ENCODE measurements around the gene ASNSD1.
"Not testable (repeated sequence)": the region's sequence is repeated elsewhere in the genome, so short reads cannot be mapped to it uniquely, and the experiment has no call there.

ASNSD1 gene

GRCh38 chr2:189633392-189633811 lies 27.9 kb upstream of the ASNSD1 start:
- H3K4me3 Mint-ChIP-seq: no peak overlapping the region
- H3K9me3 Mint-ChIP-seq (ENCODE audit: low read depth): no peaks in the 10 kb centered on the region
- no peaks in the 10 kb centered on the region for H3K27me3 Mint-ChIP-seq
- no peaks in the 10 kb centered on the region for H3K4me1 Mint-ChIP-seq (ENCODE audit: low read depth)
- no peak overlapping the region for H3K27ac Mint-ChIP-seq
- no peaks in the 10 kb centered on the region for H3K36me3 Mint-ChIP-seq

GRCh38 chr2:189635353-189635752 lies 25.9 kb upstream of the ASNSD1 start:
- no peaks in the 10 kb centered on the region for H3K36me3 Mint-ChIP-seq
- H3K27me3 Mint-ChIP-seq: no peaks in the 10 kb centered on the region
- no peaks in the 10 kb centered on the region for H3K9me3 Mint-ChIP-seq (ENCODE audit: low read depth)
- no peak overlapping the region for H3K4me3 Mint-ChIP-seq
- H3K27ac Mint-ChIP-seq: no peak overlapping the region
- H3K4me1 Mint-ChIP-seq (ENCODE audit: low read depth): peaks cover 3% of the 10 kb centered on the region

DNA sequence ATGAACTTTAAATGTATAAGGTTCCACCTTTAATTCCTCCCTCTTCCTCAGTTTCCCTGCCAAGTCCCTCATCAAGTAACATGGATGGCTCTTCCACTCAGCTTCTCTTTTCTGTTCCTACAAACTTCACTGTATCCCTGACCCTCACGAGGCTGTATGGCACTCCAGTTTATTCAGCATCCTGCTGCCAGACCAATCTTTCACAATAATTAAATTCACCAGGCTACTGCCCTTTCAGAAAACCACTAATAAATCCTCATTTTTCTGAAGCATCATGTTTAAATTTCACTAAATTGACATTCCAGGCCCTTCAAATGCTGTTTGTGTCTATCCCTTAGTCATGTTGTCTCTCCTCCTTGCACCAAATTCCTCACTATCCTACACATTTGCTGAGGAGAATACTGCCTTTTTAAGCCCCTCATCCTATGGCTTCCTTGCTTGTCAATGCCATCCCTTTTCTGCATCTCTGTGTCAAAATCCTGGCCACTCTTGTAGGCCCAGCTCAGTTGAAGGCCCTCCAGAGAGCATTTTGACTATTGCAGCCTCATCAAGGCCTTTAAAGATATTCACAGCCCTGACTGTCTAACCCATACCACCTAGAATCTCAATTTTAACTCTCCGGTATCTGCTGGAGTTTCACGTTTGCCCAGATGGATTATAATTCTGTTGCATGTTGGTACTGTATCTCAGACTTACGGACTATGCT lies 22.8 kb upstream of the ASNSD1 start:
- Mint-ChIP-seq H3K36me3 (peaks cover 4% of the 10 kb centered on the region), H3K9me3 (ENCODE audit: low read depth) (no peaks in the 10 kb centered on the region), H3K4me1 (ENCODE audit: low read depth) (peaks cover 14% of the 10 kb centered on the region), H3K27ac (no peak overlapping the region), H3K27me3 (no peaks in the 10 kb centered on the region), H3K4me3 (no peak overlapping the region)

DNA sequence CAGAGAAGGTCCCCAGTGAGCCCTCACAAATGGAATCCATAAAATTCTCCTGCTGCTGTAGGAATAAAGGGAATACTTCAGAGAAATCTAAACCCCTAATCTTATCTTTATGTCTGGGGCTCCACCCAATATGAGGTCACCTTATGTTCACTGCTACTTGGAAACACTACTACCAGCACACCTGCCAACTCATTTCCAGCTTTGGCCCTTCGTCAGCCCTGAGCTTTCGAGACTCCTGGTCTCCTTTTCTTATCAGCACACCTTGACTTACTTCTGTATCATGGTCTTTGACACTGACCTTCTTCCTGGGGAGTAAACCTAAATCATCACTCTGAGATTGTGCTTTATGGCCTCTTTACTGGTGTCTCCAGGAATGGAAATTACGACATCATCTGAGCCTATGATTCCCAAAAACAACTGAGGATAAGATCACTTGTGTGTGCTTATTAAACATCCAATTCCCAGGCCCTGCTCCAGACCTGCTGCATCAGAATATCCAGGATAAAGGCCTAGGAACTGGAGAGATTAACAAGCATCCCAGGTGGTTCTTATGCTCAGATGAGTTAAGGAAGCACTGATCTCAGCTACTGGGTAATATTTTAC lies 22.2 kb upstream of the ASNSD1 start:
- Mint-ChIP-seq H3K9me3 (ENCODE audit: low read depth) (no peaks in the 10 kb centered on the region), H3K4me3 (no peak overlapping the region), H3K27ac (no peak overlapping the region), H3K36me3 (peaks cover 4% of the 10 kb centered on the region), H3K27me3 (no peaks in the 10 kb centered on the region), H3K4me1 (ENCODE audit: low read depth) (peaks cover 14% of the 10 kb centered on the region)

DNA sequence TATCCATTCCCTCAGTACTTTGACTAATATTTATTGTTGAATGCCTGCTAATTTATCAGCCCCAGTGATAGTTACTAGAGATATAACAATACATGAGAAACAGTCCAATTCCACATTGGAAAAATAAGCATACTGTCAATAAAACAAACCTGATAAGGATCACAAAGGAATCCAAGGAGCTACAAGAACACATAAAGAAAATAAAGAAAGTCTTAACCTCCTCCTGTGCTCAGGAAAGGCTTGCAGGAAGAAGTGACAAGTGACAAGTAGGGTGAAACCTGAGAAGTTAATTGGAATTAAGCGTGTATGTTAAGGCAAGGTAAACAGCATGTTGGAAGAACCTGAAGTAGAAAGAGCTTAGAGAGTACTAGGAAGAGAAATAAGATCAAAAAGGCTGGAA lies 20.3 kb upstream of the ASNSD1 start:
- no peaks in the 10 kb centered on the region for H3K9me3 Mint-ChIP-seq (ENCODE audit: low read depth)
- H3K36me3 Mint-ChIP-seq: peaks cover 4% of the 10 kb centered on the region
- H3K27me3 Mint-ChIP-seq: peaks cover 1% of the 10 kb centered on the region
- H3K27ac Mint-ChIP-seq: no peak overlapping the region
- no peak overlapping the region for H3K4me3 Mint-ChIP-seq
- peaks cover 14% of the 10 kb centered on the region for H3K4me1 Mint-ChIP-seq (ENCODE audit: low read depth)

GRCh38 chr2:189641590-189641989 lies 19.7 kb upstream of the ASNSD1 start:
- Mint-ChIP-seq H3K36me3 (peaks cover 4% of the 10 kb centered on the region), H3K27ac (no peak overlapping the region), H3K4me1 (ENCODE audit: low read depth) (peaks cover 14% of the 10 kb centered on the region), H3K27me3 (peaks cover 1% of the 10 kb centered on the region), H3K4me3 (no peak overlapping the region), H3K9me3 (ENCODE audit: low read depth) (no peaks in the 10 kb centered on the region)

- Mint-ChIP-seq H3K9me3 (ENCODE audit: low read depth) (peaks cover 5% of the 10 kb centered on the region), H3K36me3 (peaks cover 6% of the 10 kb centered on the region), H3K4me1 (ENCODE audit: low read depth) (peaks cover 5% of the 10 kb centered on the region), H3K27ac (no peak overlapping the region), H3K4me3 (no peak overlapping the region), H3K27me3 (peaks cover 1% of the 10 kb centered on the region)
Observed at GRCh38 chr2:189646521-189646920, 14.7 kb upstream of the ASNSD1 start.

- H3K36me3 Mint-ChIP-seq: peaks cover 8% of the 10 kb centered on the region
- no peaks in the 10 kb centered on the region for H3K4me1 Mint-ChIP-seq (ENCODE audit: low read depth)
- H3K9me3 Mint-ChIP-seq (ENCODE audit: low read depth): peaks cover 16% of the 10 kb centered on the region
- no peak overlapping the region for H3K27ac Mint-ChIP-seq
- peaks cover 1% of the 10 kb centered on the region for H3K27me3 Mint-ChIP-seq
- no peak overlapping the region for H3K4me3 Mint-ChIP-seq
Observed at GRCh38 chr2:189648846-189649509, 12.3 kb upstream of the ASNSD1 start.

GRCh38 chr2:189651284-189651683 lies 10.0 kb upstream of the ASNSD1 start:
- Mint-ChIP-seq H3K4me1 (ENCODE audit: low read depth) (peaks cover 6% of the 10 kb centered on the region), H3K4me3 (no peak overlapping the region), H3K36me3 (peaks cover 8% of the 10 kb centered on the region), H3K27ac (no peak overlapping the region), H3K27me3 (no peaks in the 10 kb centered on the region), H3K9me3 (ENCODE audit: low read depth) (peaks cover 16% of the 10 kb centered on the region)

DNA sequence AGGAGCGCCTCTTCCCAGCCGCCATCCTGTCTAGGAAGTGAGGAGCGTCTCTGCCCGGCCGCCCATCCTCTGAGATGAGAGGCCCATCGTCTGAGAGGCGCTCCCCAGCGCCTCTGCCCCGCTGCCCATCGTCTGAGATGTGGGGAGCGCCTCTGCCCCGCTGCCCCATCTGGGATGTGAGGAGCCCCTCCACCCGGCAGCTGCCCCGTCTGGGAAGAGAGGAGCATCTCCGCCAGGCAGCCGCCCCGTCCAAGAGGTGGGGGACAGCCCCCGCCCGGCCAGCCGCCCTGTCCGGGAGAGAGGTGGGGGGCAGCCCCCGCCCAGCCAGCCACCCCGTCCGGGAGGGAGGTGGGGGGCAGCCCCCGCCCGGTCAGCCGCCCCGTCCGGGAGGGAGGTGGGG lies 7.8 kb upstream of the ASNSD1 start:
- H3K27ac Mint-ChIP-seq, H3K27me3 Mint-ChIP-seq, H3K4me3 Mint-ChIP-seq, H3K36me3 Mint-ChIP-seq: not testable (repeated sequence)
- H3K9me3 Mint-ChIP-seq (ENCODE audit: low read depth): peaks cover 16% of the 10 kb centered on the region
- peaks cover 25% of the 10 kb centered on the region for H3K4me1 Mint-ChIP-seq (ENCODE audit: low read depth)

GRCh38 chr2:189654641-189655040 lies 6.6 kb upstream of the ASNSD1 start:
- H3K27ac Mint-ChIP-seq: no peak overlapping the region
- peaks cover 8% of the 10 kb centered on the region for H3K36me3 Mint-ChIP-seq
- H3K9me3 Mint-ChIP-seq (ENCODE audit: low read depth): peaks cover 16% of the 10 kb centered on the region
- H3K27me3 Mint-ChIP-seq: no peaks in the 10 kb centered on the region
- H3K4me3 Mint-ChIP-seq: no peak overlapping the region
- peaks cover 33% of the 10 kb centered on the region for H3K4me1 Mint-ChIP-seq (ENCODE audit: low read depth)

DNA sequence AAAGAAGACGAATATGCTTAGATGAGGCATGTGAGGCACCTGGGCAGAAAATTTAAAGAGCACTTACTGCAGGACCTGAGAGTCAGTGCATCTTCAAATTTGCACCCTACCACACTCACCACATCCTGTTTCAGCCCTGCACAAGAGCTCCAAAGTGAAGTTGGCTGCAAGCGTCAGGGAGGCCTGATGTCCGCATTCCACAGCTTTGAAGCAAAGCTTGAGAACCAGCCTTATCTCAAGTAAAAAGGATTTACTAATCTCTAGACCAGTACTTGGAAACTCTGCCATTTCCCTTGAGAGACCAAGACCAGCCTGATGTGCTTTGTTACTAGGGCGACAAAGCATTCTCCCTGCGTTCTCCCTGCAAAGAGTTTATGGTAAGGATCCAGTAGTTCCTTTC lies 3.4 kb upstream of the ASNSD1 start:
- Mint-ChIP-seq H3K27ac (peak overlapping the region; percentile 74), H3K9me3 (ENCODE audit: low read depth) (no peaks in the 10 kb centered on the region), H3K4me3 (peak overlapping the region; percentile 36), H3K27me3 (no peaks in the 10 kb centered on the region), H3K36me3 (no peaks in the 10 kb centered on the region), H3K4me1 (ENCODE audit: low read depth) (peaks cover 37% of the 10 kb centered on the region)

- no peaks in the 10 kb centered on the region for H3K27me3 Mint-ChIP-seq
- H3K4me3 Mint-ChIP-seq: peak overlapping the region; percentile 36
- no peaks in the 10 kb centered on the region for H3K36me3 Mint-ChIP-seq
- H3K9me3 Mint-ChIP-seq (ENCODE audit: low read depth): no peaks in the 10 kb centered on the region
- H3K27ac Mint-ChIP-seq: peak overlapping the region; percentile 74
- peaks cover 41% of the 10 kb centered on the region for H3K4me1 Mint-ChIP-seq (ENCODE audit: low read depth)
Observed at GRCh38 chr2:189658306-189659212, 2.7 kb upstream of the ASNSD1 start.

GRCh38 chr2:189659734-189660133 lies 1.5 kb upstream of the ASNSD1 start:
- peaks cover 48% of the 10 kb centered on the region for H3K4me1 Mint-ChIP-seq (ENCODE audit: low read depth)
- H3K27ac Mint-ChIP-seq: peak overlapping the region; percentile 67
- H3K4me3 Mint-ChIP-seq: no peak overlapping the region

DNA sequence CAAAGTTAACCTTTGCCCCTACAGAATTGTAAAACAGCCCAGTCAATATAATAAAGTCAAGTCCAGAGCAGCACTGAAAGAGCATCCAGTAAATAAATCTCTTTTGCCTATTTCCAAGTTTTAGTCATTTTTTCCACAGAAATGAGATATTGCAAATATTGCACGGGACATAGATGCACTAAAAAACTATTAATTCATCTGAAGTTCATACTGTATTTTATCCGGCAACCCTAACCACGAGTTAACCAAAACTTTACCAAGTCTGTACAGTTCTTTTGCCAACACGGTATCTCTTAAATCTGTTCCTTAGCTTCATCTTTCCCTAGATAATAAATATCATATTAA lies 484 bp upstream of the ASNSD1 start:
- Mint-ChIP-seq H3K9me3 (ENCODE audit: low read depth) (no peaks in the 10 kb centered on the region), H3K4me1 (ENCODE audit: low read depth) (peaks cover 54% of the 10 kb centered on the region), H3K27ac (no peak overlapping the region), H3K36me3 (no peaks in the 10 kb centered on the region), H3K27me3 (no peaks in the 10 kb centered on the region), H3K4me3 (no peak overlapping the region)

More at GRCh38 chr2:189659734-189660133, 1.5 kb upstream of the ASNSD1 start:
- H3K36me3 Mint-ChIP-seq: no peaks in the 10 kb centered on the region
- no peaks in the 10 kb centered on the region for H3K27me3 Mint-ChIP-seq
- H3K9me3 Mint-ChIP-seq (ENCODE audit: low read depth): no peaks in the 10 kb centered on the region
